GM12878 (cell line): ENCODE results near the gene GDF11.

Experiments used
- CEBPB ChIP-seq, 2 experiments: fragments of 150-350 bp in 1 of 2; IDR thresholded peaks; 2 replicates each; pipeline ENCODE4 v1.6.1; 2012 to 2014; ENCODE audit warnings: low read depth in 2 of 2, low read length in 2 of 2, borderline replicate concordance in 1 of 2, inconsistent platforms in 1 of 2
- HDGF ChIP-seq: fragments of 450-650 bp; IDR thresholded peaks from 2 replicates; pipeline ENCODE4 v1.6.1; 2016; ENCODE audit warnings: antibody characterized with exemption
- NR2F1 ChIP-seq: fragments of 450-650 bp; conservative IDR thresholded peaks from 2 replicates; pipeline ENCODE4 v1.6.1; 2017; ENCODE audit warnings: mild to moderate bottlenecking
- POLR2AphosphoS5 ChIP-seq: IDR thresholded peaks from 2 replicates; pipeline ENCODE4 v1.6.1; 2011; ENCODE audit warnings: mild to moderate bottlenecking, low read length, inconsistent platforms
- YY1 ChIP-seq: IDR thresholded peaks from 2 replicates; pipeline ENCODE4 v1.6.1; 2011; ENCODE audit warnings: low read depth, mild to moderate bottlenecking, low read length

GRCh38 chr12:55706568-55707218 is 36.2 kb upstream of the GDF11 start:
- TF ChIP-seq CEBPB (IDR thresholded peaks at IDR 0.05; ENCODE audit: borderline replicate concordance in 1 of 2, low read depth in 2 of 2, low read length in 2 of 2), result no peak
- no peak for TF ChIP-seq POLR2AphosphoS5
- TF ChIP-seq HDGF, result no peak
- TF ChIP-seq NR2F1, result no peak
- no peak for TF ChIP-seq YY1
